Brain microvascular endothelial cell (primary cell): Measurements from ENCODE around the gene SLC7A11.

Experiments
- DNase-seq: peaks from one replicate; pipeline ENCODE4 v3.0.0-alpha.2; 2020
- H3K27ac ChIP-seq: fragments of 250-450 bp; sonication (Bioruptor Pico); 2 replicates; pipeline ENCODE4 v1.5.1; 2020; ENCODE audit warnings: mild to moderate bottlenecking, moderate library complexity
- H3K27me3 ChIP-seq: fragments of 250-450 bp; sonication (Bioruptor Pico); replicated peaks from 2 replicates; pipeline ENCODE4 v1.5.1; 2020; ENCODE audit warnings: mild to moderate bottlenecking
- H3K36me3 ChIP-seq: fragments of 250-450 bp; sonication (Bioruptor Pico); replicated peaks from 2 replicates; pipeline ENCODE4 v1.5.1; 2020; ENCODE audit warnings: mild to moderate bottlenecking
- H3K4me3 ChIP-seq: 2 replicates; pipeline ENCODE4 v1.5.1; 2011; ENCODE audit warnings: low read depth, mild to moderate bottlenecking, control low read depth, low read length, moderate library complexity
- in situ Hi-C: cut with HindIII; loops from 2 replicates; pipeline ENCODE4 v1.10.0; 2017; ENCODE audit warnings: low sequenced_read_pairs, low pct_ligation_motif_present
- TF ChIP-seq, protein P1 (sequence below): IDR thresholded peaks from 2 replicates; pipeline ENCODE4 v1.5.1; 2011; ENCODE audit warnings: low read depth, mild to moderate bottlenecking, moderate library complexity, low read length, control low read depth, inconsistent platforms; ENCODE audit errors: missing control alignments

Gene SLC7A11

DNA sequence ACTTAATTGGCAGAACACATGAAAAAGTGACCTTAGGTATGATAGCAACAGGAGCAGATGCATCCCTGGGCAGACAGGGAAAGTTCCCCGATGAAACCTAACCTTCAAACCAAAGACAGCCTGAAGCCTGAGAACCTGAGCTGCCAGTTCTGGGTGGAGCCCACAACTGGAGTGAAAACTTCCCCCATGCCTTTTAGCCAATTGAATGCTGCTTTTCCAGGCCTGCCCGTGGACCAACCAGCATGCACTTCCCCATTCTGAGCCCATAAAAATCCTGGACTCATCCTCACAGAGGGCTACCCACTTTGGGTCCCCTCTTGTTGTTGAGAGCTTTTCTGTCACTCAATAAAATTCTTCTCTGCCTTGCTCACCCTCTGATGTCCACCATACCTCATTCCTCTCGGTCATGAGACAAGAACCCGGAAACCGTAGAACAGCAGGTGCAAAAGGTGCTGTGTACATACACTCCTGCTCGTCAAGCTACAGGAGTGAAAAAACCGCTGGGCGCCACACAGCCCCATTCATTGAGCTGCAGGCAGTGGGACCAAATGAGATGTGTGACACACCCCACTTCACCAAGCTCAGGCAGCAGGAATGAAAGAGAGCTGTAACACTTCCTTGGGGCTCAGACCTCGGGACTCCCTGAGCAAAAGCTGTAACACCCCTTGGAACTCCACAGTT lies 13.9 kb upstream of the SLC7A11 start:
- in situ Hi-C loops = no loop called here
- DNase-seq = no peak
- H3K27me3 ChIP-seq = no peaks in the 10 kb centered on the region

DNA sequence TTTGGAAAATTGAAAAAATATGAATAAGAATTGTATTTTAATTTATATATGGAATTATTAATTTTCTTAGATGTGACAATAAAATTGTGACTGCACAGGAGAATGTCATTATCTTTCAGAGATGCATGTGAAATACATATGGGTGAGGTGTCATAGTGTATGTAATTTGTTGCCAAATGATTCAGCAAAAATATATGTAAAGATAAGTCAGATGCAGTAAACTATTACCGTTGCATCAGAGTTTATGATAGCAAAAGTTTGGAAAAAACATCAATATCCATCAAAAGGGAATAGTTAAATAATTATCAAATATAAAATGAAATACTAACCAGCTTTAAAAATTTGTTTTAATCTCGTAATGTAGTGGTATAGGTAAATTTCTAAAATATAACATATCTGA lies 10.4 kb upstream of the SLC7A11 start:
- TF ChIP-seq, protein P1, sequence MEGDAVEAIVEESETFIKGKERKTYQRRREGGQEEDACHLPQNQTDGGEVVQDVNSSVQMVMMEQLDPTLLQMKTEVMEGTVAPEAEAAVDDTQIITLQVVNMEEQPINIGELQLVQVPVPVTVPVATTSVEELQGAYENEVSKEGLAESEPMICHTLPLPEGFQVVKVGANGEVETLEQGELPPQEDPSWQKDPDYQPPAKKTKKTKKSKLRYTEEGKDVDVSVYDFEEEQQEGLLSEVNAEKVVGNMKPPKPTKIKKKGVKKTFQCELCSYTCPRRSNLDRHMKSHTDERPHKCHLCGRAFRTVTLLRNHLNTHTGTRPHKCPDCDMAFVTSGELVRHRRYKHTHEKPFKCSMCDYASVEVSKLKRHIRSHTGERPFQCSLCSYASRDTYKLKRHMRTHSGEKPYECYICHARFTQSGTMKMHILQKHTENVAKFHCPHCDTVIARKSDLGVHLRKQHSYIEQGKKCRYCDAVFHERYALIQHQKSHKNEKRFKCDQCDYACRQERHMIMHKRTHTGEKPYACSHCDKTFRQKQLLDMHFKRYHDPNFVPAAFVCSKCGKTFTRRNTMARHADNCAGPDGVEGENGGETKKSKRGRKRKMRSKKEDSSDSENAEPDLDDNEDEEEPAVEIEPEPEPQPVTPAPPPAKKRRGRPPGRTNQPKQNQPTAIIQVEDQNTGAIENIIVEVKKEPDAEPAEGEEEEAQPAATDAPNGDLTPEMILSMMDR = no peak
- H3K27me3 ChIP-seq = no peaks in the 10 kb centered on the region
- in situ Hi-C loops = no loop called here
- H3K36me3 ChIP-seq = no peaks in the 10 kb centered on the region
- H3K27ac ChIP-seq = no peak overlapping the region
- DNase-seq = no peak
- H3K4me3 ChIP-seq = no peak overlapping the region

More for the DNA sequence above, 13.9 kb upstream of the SLC7A11 start:
- H3K36me3 ChIP-seq = no peaks in the 10 kb centered on the region
- no peak overlapping the region for H3K27ac ChIP-seq
- H3K4me3 ChIP-seq = no peak overlapping the region
- TF ChIP-seq, protein P1 = no peak

DNA sequence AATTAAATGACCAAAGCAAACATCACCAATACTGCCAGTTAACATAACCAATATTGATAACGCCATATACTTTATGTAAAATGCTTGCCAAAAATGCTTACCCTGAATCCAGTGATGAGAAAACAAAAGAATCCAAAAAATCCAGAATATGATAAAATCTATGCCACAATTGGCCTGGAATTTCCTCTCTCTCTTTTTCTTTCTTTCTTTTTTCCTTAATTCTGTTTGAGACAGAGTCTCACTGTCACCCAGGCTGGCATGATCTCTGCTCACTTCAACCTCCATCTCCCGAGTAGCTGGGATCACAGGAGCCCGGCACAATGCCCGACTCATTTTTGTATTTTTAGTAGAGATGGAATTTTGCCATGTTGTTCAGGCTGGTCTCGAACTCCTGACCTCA lies 9.8 kb upstream of the SLC7A11 start:
- Histone ChIP-seq H3K27me3 (no peaks in the 10 kb centered on the region), H3K36me3 (no peaks in the 10 kb centered on the region), H3K4me3 (no peak overlapping the region), H3K27ac (peak overlapping the region; percentile 52)
- no peak for DNase-seq
- TF ChIP-seq, protein P1 = no peak
- in situ Hi-C loops = no loop called here

DNA sequence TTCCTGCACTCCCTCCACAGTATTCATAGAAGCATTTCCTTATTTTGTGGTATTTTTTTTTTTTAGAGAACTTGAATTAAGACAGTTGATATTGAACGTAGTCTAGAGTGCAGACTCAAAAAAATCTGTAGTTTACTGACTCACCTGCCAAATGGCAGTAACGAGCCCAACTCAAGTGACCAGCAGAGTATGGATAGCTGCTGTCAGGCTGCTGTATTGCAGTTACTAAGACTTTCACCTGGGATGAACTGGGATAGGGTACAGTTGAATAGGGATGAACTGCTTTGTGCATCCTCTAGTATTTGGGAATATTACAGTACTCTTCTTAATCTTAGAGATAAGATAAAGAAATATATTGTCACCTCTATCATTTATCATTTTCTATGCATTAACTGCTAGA lies 7.0 kb upstream of the SLC7A11 start:
- in situ Hi-C loops = no loop called here
- TF ChIP-seq, protein P1 = no peak
- Histone ChIP-seq H3K36me3 (no peaks in the 10 kb centered on the region), H3K27ac (no peak overlapping the region), H3K4me3 (no peak overlapping the region), H3K27me3 (no peaks in the 10 kb centered on the region)
- DNase-seq = no peak

DNA sequence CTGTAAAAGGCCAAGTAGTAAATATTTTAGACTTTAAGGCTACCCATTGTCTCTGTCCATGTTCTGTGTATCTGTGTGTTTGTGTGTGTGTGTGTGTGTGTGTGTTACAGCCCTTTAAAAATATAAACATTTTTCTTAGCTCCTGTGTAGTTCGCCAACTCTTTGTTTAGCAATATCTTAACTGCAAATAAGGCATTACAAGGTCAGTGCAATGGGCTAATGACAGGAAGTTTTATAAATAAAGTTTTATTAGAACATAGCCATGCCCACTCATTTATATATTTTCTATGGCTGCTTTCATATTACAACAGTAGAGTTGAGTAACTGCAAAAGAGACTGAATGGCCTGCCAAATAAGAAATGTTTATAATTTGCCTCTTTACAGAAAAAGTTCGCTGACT lies 5.9 kb upstream of the SLC7A11 start:
- no peaks in the 10 kb centered on the region for H3K36me3 ChIP-seq
- TF ChIP-seq, protein P1 = no peak
- H3K4me3 ChIP-seq = no peak overlapping the region
- in situ Hi-C loops = no loop called here
- no peak for DNase-seq
- H3K27ac ChIP-seq = peak overlapping the region; percentile 65
- no peaks in the 10 kb centered on the region for H3K27me3 ChIP-seq

DNA sequence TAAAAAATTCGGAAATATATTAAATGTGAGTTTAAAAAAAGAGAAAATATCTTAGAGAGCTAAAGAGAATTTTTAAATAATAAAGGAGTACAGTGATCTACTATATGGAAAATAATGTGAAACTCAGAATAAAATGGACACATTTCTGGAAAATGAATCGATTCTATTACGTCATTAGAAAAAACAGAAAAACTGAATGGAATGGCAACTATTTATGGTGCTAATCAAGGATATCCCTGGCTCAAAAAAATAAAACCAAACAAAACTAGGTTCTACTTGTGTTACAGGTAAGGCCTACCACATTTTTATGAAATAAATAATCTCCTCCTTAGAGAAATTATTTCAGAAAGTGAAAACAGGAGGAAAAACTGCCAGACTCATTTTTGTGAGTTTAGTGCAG lies 5.5 kb upstream of the SLC7A11 start:
- H3K27ac ChIP-seq = peak overlapping the region; percentile 65
- H3K27me3 ChIP-seq = no peaks in the 10 kb centered on the region
- TF ChIP-seq, protein P1 = no peak
- H3K4me3 ChIP-seq = no peak overlapping the region
- in situ Hi-C loops = no loop called here
- no peaks in the 10 kb centered on the region for H3K36me3 ChIP-seq
- DNase-seq = no peak
